B cell (primary cell): ENCODE results near the gene MVB12A. TPM values are rescaled to one million over a fixed set of nuclear protein-coding genes. Genes with fewer than 3 reads are reported as not detected.

Experiments used
- ATAC-seq: fragments of 200-7000 bp; cut with Tn5 transposase; one replicate; pipeline ENCODE4 v1.10.0; 2021; ENCODE audit warnings: low read depth, mild to moderate bottlenecking, moderate number of reproducible peaks, moderate library complexity
- CTCF ChIA-PET: fragments of 350-600 bp; sonication (Branson Sonifier 250); formaldehyde crosslinking; loops from one replicate; lab custom pipeline; 2021; ENCODE audit warnings: antibody characterized with exemption, inconsistent platforms; lab: Charles Lee
- POLR2A ChIA-PET: fragments of 350-600 bp; sonication (Branson Sonifier 250); formaldehyde crosslinking; loops from one replicate; lab custom pipeline; 2021; ENCODE audit warnings: antibody characterized with exemption; lab: Charles Lee
- DNase-seq: peaks from one replicate; pipeline ENCODE4 v3.0.0; 2013
- H2AFZ ChIP-seq: 2 replicates; pipeline ENCODE4 v1.6.1; 2012; ENCODE audit warnings: mild to moderate bottlenecking, low read depth, low read length; ENCODE audit not compliant: insufficient read depth, poor library complexity, severe bottlenecking
- H3K27ac ChIP-seq, 2 donors: 1 replicate in 1 of 2; 2 replicates in 1 of 2; pipeline ENCODE4 v1.5.1; 2012 to 2013; ENCODE audit warnings: low read length in 2 of 2, mild to moderate bottlenecking in 2 of 2, moderate library complexity in 1 of 2
- H3K27me3 ChIP-seq, 4 experiments: fragments of 200-600 bp in 1 of 4; sonication (generic) in 1 of 4; replicated peaks in 1 of 4; 1 replicate in 2 of 4; 2 replicates in 2 of 4; pipeline versions ENCODE4 v1.6.1 to v1.7.0; 2013 to 2016; ENCODE audit warnings: low read length in 3 of 4, mild to moderate bottlenecking in 2 of 4, mixed read lengths in 1 of 4, moderate library complexity in 1 of 4; ENCODE audit not compliant: insufficient read depth in 4 of 4, control insufficient read depth in 3 of 4; ENCODE audit errors: control extremely low read depth in 1 of 4
- H3K36me3 ChIP-seq, 2 experiments: replicated peaks in 1 of 2; 1 replicate in 1 of 2; 2 replicates in 1 of 2; pipeline versions ENCODE4 v1.6.1 to v1.7.1; 2013; ENCODE audit warnings: low read length in 1 of 2; ENCODE audit not compliant: insufficient read depth in 2 of 2, control insufficient read depth in 1 of 2; ENCODE audit errors: control extremely low read depth in 1 of 2, extremely low read depth in 1 of 2
- H3K4me1 ChIP-seq, 2 donors: fragments of 200-600 bp in 1 of 2; sonication (generic) in 1 of 2; 1 replicate in 1 of 2; 2 replicates in 1 of 2; pipeline versions ENCODE4 v1.5.1 to v1.6.1; 2013 to 2017; ENCODE audit warnings: low read length in 2 of 2; ENCODE audit not compliant: control insufficient read depth in 2 of 2, insufficient read depth in 2 of 2
- H3K4me2 ChIP-seq: replicated peaks from 2 replicates; pipeline ENCODE3; 2012; ENCODE audit warnings: mild to moderate bottlenecking, low read depth, low read length; ENCODE audit not compliant: poor library complexity, severe bottlenecking
- H3K4me3 ChIP-seq, 5 experiments: fragments of 200-600 bp in 1 of 5; sonication (generic) in 1 of 5; 1 replicate in 3 of 5; 2 replicates in 2 of 5; pipeline versions ENCODE4 v1.5.1 to v1.7.0; 2011 to 2016; ENCODE audit warnings: low read length in 4 of 5, mild to moderate bottlenecking in 4 of 5, low read depth in 2 of 5, control low read depth in 1 of 5, moderate library complexity in 1 of 5; ENCODE audit not compliant: insufficient read depth in 1 of 5; ENCODE audit errors: control extremely low read depth in 1 of 5, extremely low read depth in 1 of 5
- H3K79me2 ChIP-seq: fragments of 200-600 bp; sonication (generic); one replicate; pipeline ENCODE4 v1.6.0; 2016; ENCODE audit warnings: low read length; ENCODE audit not compliant: control insufficient read depth, insufficient read depth
- H3K9ac ChIP-seq: fragments of 200-600 bp; sonication (generic); 2 replicates; pipeline ENCODE4 v1.6.1; 2017; ENCODE audit warnings: mild to moderate bottlenecking, low read length, moderate library complexity
- H3K9me3 ChIP-seq, 3 donors: one replicate each; pipeline versions ENCODE4 v1.6.1 to v1.7.1; 2013; ENCODE audit warnings: low read length in 2 of 3; ENCODE audit not compliant: control insufficient read depth in 2 of 3, insufficient read depth in 1 of 3; ENCODE audit errors: control extremely low read depth in 1 of 3
- H4K20me1 ChIP-seq: 2 replicates; pipeline ENCODE4 v1.6.0; 2012; ENCODE audit warnings: mild to moderate bottlenecking, low read length; ENCODE audit not compliant: insufficient read depth, control insufficient read depth, poor library complexity, severe bottlenecking
- H3K27ac Mint-ChIP-seq: one replicate; pipeline ENCODE4 v1.8.0; 2021; ENCODE audit warnings: mixed read lengths
- H3K27me3 Mint-ChIP-seq: one replicate; pipeline ENCODE4 v1.8.0; 2021; ENCODE audit warnings: mixed read lengths
- H3K4me1 Mint-ChIP-seq: one replicate; pipeline ENCODE4 v1.8.0; 2021; ENCODE audit warnings: mixed read lengths
- H3K4me3 Mint-ChIP-seq: one replicate; pipeline ENCODE4 v1.8.0; 2021; ENCODE audit warnings: mixed read lengths
- H3K9me3 Mint-ChIP-seq: one replicate; pipeline ENCODE4 v1.8.0; 2022; ENCODE audit warnings: mixed read lengths; ENCODE audit not compliant: insufficient read depth
- CTCF ChIP-seq: fragments of 200-600 bp; IDR thresholded peaks from one replicate; pipeline ENCODE4 v1.8.0; 2022; ENCODE audit warnings: antibody characterized with exemption, mild to moderate bottlenecking
- EZH2 ChIP-seq: IDR thresholded peaks from 2 replicates; pipeline ENCODE4 v1.6.1; 2012; ENCODE audit warnings: borderline replicate concordance, low read depth, mild to moderate bottlenecking, moderate library complexity, low read length; ENCODE audit not compliant: insufficient read depth, poor library complexity, severe bottlenecking
- WGBS: methylation state at CpG from one replicate; pipeline ENCODE4 v1.1.5; 2013; ENCODE audit warnings: missing lambda C conversion rate; ENCODE audit not compliant: insufficient coverage; 5-methylcytosine and 5-hydroxymethylcytosine counted together
- intact Hi-C: fragments of 100-400 bp; cut with micrococcal nuclease; formaldehyde crosslinking; loops from one replicate; pipeline ENCODE4 v1.10.0; 2022
- polyA plus RNA-seq: library from polyadenylated mRNA; depleted of rRNA; stranded (reverse); fragments of >200 nt; gene quantifications from 2 replicates; pipeline ENCODE4 v1.2.3, GENCODE V29; 2012
- total RNA-seq, 2 donors: library from RNA; stranded (reverse); fragments of 120-200 nt in 1 of 2; gene quantifications; 1 replicate in 1 of 2; 2 replicates in 1 of 2; pipeline versions ENCODE4 v1.2.3 to v1.2.4, GENCODE V29; 2013 to 2022

MVB12A gene
- total and polyA plus RNA-seq, 2 donors (not counting 1 experiment from before 2014, with no cell fraction given), result 31.3 to 33.6 TPM

- TF ChIP-seq CTCF (no peak), EZH2 (no peak)
- intact Hi-C loops, result loop anchor here (10.0 kb wide), 1 partner anchor 152 kb away; the partner anchor contains the start of gene COLGALT1
- DNase-seq, result peak; percentile 38
- POLR2A ChIA-PET, result interaction anchor here (0.7 to 0.9 kb wide), 2 partner anchors 17 to 316 kb away, joined by 4 to 7 read pairs; partner anchors contain the start of genes MAP1S and MVB12A
- Mint-ChIP-seq H3K27me3 (no peaks in the 10 kb centered on the region), H3K9me3 (no peaks in the 10 kb centered on the region), H3K27ac (peak overlapping the region; percentile 26), H3K4me3 (peak overlapping the region; percentile 85), H3K4me1 (peaks cover 42% of the 10 kb centered on the region)
- Histone ChIP-seq H3K9ac (no peak overlapping the region), H3K4me2 (peak overlapping the region; percentile 98), H3K9me3 (no peaks in the 10 kb centered on the region), H3K4me3 (no peak overlapping the region), H3K36me3 (peaks cover 0 to 14% of the 10 kb centered on the region in 2 experiments), H3K27ac (no peak overlapping the region), H2AFZ (no peak overlapping the region), H3K79me2 (peaks cover 38% of the 10 kb centered on the region), H3K27me3 (no peaks in the 10 kb centered on the region), H4K20me1 (peaks cover 24% of the 10 kb centered on the region), H3K4me1 (peaks cover 26 to 45% of the 10 kb centered on the region in 2 donors)
- CTCF ChIA-PET, result interaction anchor here (0.7 to 1.3 kb wide), 3 partner anchors 12 to 593 kb away, joined by 3 to 4 read pairs (median 4); no protein-coding TSS in a partner anchor
- peak; percentile 15 for ATAC-seq
- WGBS, result 79% methylated on average over 21 of the region's 36 CpGs
These were observed 16.6 kb upstream of the MVB12A start for GRCh38 chr19:17402982-17403855.
